Measurements from ENCODE around the gene CEBPB.
A peak's percentile ranks its signal among the peaks of the same experiment; 100 is the strongest.

The CEBPB gene

GRCh38 chr20:50215101-50215690 lies 24.6 kb downstream of the CEBPB start:
- no peak for DNase-seq

GRCh38 chr20:50215926-50216325 lies 25.3 kb downstream of the CEBPB start:
- DNase-seq: no peak

- DNase-seq: no peak
These were observed 26.0 kb downstream of the CEBPB start for GRCh38 chr20:50216543-50217206.

GRCh38 chr20:50217207-50217949 lies 26.7 kb downstream of the CEBPB start:
- DNase-seq: no peak

GRCh38 chr20:50218987-50219435 lies 28.4 kb downstream of the CEBPB start:
- DNase-seq: no peak

GRCh38 chr20:50219600-50219999 lies 29.0 kb downstream of the CEBPB start:
- DNase-seq: no peak

GRCh38 chr20:50220093-50220893 lies 29.7 kb downstream of the CEBPB start:
- DNase-seq: no peak

- DNase-seq: no peak
These were observed 30.3 kb downstream of the CEBPB start for GRCh38 chr20:50220894-50221365.

- no peak for DNase-seq
These were observed 31.1 kb downstream of the CEBPB start for GRCh38 chr20:50221501-50222308.

- DNase-seq: no peak
These were observed 31.8 kb downstream of the CEBPB start for GRCh38 chr20:50222309-50223038.

- no peak for DNase-seq
These were observed 32.7 kb downstream of the CEBPB start for GRCh38 chr20:50223039-50224005.

- no peak for DNase-seq
These were observed 33.4 kb downstream of the CEBPB start for GRCh38 chr20:50224052-50224451.

- DNase-seq: no peak
These were observed 34.1 kb downstream of the CEBPB start for GRCh38 chr20:50224531-50225255.

GRCh38 chr20:50226093-50226974 lies 35.7 kb downstream of the CEBPB start:
- peak; percentile 21 to 42 for DNase-seq

GRCh38 chr20:50227506-50227905 lies 36.9 kb downstream of the CEBPB start:
- no peak for DNase-seq

GRCh38 chr20:50229156-50229607 lies 38.6 kb downstream of the CEBPB start:
- no peak for DNase-seq

GRCh38 chr20:50230184-50230583 lies 39.6 kb downstream of the CEBPB start:
- DNase-seq: no peak

- DNase-seq: no peak
These were observed 40.4 kb downstream of the CEBPB start for GRCh38 chr20:50230871-50231560.

Measured in activated CD4-positive, alpha-beta T cell treated with anti-CD3 and anti-CD28 coated beads, Interleukin-2, amount 50 U/mL, for 48 hours (primary cell).